Esophagus muscularis mucosa (tissue), 4 donors: ENCODE data around the gene PRRX2. TPM values are rescaled to one million over a fixed set of nuclear protein-coding genes. Genes with fewer than 3 reads are reported as not detected.

Source experiments
- DNase-seq: peaks from one replicate; pipeline ENCODE4 v3.0.0-alpha.2; 2017; ENCODE audit errors: extremely low spot score
- H3K27ac ChIP-seq, 4 donors: fragments of 200-600 bp; sonication (generic); replicated peaks in 1 of 4; 1 replicate in 3 of 4; 2 replicates in 1 of 4; pipeline ENCODE4 v1.5.1; 2016 to 2019; ENCODE audit warnings: mild to moderate bottlenecking in 1 of 4
- H3K27me3 ChIP-seq, 4 donors: fragments of 200-600 bp; sonication (generic); one replicate each; pipeline versions ENCODE4 v1.5.1 to v1.6.0; 2016 to 2019
- H3K36me3 ChIP-seq, 4 donors: fragments of 200-600 bp; sonication (generic); one replicate each; pipeline ENCODE4 v1.5.1; 2016 to 2019
- H3K4me1 ChIP-seq, 4 donors: fragments of 200-600 bp; sonication (generic); one replicate each; pipeline ENCODE4 v1.5.1; 2016 to 2019
- H3K4me3 ChIP-seq, 4 donors: fragments of 200-600 bp; sonication (generic); 1 replicate in 2 of 4; 2 replicates in 2 of 4; pipeline ENCODE4 v1.5.1; 2016 to 2019; ENCODE audit warnings: mild to moderate bottlenecking in 4 of 4, moderate library complexity in 1 of 4
- H3K9me3 ChIP-seq, 4 donors: fragments of 200-600 bp; sonication (generic); 1 replicate in 3 of 4; 2 replicates in 1 of 4; pipeline ENCODE4 v1.5.1; 2016 to 2019
- EP300 ChIP-seq: sonication (generic); formaldehyde crosslinking; IDR thresholded peaks from one replicate; pipeline ENCODE4 v1.6.1; 2017; ENCODE audit warnings: antibody characterized with exemption
- POLR2A ChIP-seq: fragments of 450-650 bp; IDR thresholded peaks from one replicate; pipeline ENCODE4 v1.6.1; 2017; ENCODE audit warnings: antibody characterized with exemption, moderate library complexity, mild to moderate bottlenecking, low read depth
- POLR2AphosphoS5 ChIP-seq, 2 donors: sonication (generic); formaldehyde crosslinking; IDR thresholded peaks; one replicate each; pipeline ENCODE4 v1.6.1; 2017; ENCODE audit warnings: antibody characterized with exemption in 2 of 2
- WGBS: methylation state at CpG from one replicate; pipeline ENCODE4 v1.1.5; 2018; 5-methylcytosine and 5-hydroxymethylcytosine counted together
- intact Hi-C: fragments of 100-400 bp; cut with DNase I; formaldehyde crosslinking; loops from one replicate; pipeline ENCODE4 v1.15.1; 2023
- total RNA-seq, 4 donors: library from RNA; depleted of rRNA; stranded (reverse); fragments of >200 nt; gene quantifications; one replicate each; pipeline versions ENCODE4 v1.1.0 to v1.2.1, GENCODE V29; 2016
- TF ChIP-seq, protein P1 (sequence below), 3 experiments: fragments of 200-600 bp in 2 of 3; fragments of 450-650 bp in 1 of 3; sonication (generic) in 2 of 3; IDR thresholded peaks; one replicate each; pipeline ENCODE4 v1.5.1; 2017 to 2019; ENCODE audit warnings: antibody characterized with exemption in 3 of 3, mild to moderate bottlenecking in 2 of 3, moderate library complexity in 1 of 3

PRRX2 gene
- total RNA-seq, 4 donors from 2014 or later: 1.7 to 13.1 (median 6.2) TPM

DNA sequence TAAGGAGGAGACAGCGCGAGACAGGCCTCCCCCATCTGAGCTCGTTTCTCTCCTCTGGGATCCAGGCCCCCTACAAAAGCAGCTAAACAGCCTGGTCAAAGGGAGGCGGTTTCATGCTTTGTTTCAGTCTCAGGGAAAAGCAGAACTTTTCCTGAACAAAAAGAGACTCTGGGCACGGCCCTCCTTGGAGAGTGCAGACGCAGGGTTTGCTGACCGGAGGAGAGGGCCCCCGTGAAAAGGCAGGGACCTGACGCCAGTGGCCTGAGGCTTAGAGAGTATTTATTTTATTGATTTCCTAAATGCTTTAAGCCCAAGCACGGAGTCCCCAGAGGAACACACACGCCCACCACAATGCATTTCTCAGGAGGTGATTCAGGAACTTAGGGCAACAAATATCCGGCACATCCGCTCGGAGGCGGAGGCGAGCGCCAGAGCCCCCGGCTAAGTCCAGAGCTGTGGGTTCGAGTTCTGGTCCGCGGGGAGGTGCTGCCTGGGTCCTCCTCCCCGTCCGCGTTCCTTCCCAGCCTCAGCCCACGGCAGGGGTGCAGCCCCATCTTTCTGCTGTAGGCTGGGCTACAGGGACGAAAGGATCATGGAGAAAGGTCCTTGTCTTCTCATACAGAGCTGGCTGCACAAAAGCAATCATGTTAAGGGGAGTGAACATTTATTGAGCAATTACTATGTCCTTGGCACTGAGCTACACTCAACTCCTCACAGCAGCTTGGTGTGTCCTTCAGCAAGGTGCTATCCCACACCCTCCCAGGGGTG lies 47.4 kb downstream of the PRRX2 start:
- WGBS: 38% methylated on average over 19 of the region's 26 CpGs
- intact Hi-C loops: no loop called here

GRCh38 chr9:129713402-129713679 lies 47.9 kb downstream of the PRRX2 start:
- DNase-seq: no peak
- no peak overlapping the region for H3K4me3 ChIP-seq
- intact Hi-C loops: no loop called here
- WGBS: 93% methylated on average over 10 of the region's 10 CpGs
- peak overlapping the region; percentile 67 to 82 (median 77) for H3K27ac ChIP-seq
- peaks cover 12 to 80% (median 66%) of the 10 kb centered on the region in 4 donors for H3K4me1 ChIP-seq
- H3K27me3 ChIP-seq: no peaks in the 10 kb centered on the region
- H3K36me3 ChIP-seq: no peaks in the 10 kb centered on the region
- TF ChIP-seq POLR2AphosphoS5 (IDR thresholded peaks at IDR 0.05) (no peak), POLR2A (no peak), EP300 (no peak)
- TF ChIP-seq, protein P1, sequence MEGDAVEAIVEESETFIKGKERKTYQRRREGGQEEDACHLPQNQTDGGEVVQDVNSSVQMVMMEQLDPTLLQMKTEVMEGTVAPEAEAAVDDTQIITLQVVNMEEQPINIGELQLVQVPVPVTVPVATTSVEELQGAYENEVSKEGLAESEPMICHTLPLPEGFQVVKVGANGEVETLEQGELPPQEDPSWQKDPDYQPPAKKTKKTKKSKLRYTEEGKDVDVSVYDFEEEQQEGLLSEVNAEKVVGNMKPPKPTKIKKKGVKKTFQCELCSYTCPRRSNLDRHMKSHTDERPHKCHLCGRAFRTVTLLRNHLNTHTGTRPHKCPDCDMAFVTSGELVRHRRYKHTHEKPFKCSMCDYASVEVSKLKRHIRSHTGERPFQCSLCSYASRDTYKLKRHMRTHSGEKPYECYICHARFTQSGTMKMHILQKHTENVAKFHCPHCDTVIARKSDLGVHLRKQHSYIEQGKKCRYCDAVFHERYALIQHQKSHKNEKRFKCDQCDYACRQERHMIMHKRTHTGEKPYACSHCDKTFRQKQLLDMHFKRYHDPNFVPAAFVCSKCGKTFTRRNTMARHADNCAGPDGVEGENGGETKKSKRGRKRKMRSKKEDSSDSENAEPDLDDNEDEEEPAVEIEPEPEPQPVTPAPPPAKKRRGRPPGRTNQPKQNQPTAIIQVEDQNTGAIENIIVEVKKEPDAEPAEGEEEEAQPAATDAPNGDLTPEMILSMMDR (IDR thresholded peaks at IDR 0.05): no peak
- no peaks in the 10 kb centered on the region for H3K9me3 ChIP-seq

More for the DNA sequence above, 47.4 kb downstream of the PRRX2 start:
- no peak for DNase-seq
- H3K4me3 ChIP-seq: peak overlapping the region in 2 of 4 donors; percentile 0 to 23
- H3K9me3 ChIP-seq: no peaks in the 10 kb centered on the region
- peak overlapping the region; percentile 67 to 82 (median 77) for H3K27ac ChIP-seq
- no peaks in the 10 kb centered on the region for H3K27me3 ChIP-seq
- TF ChIP-seq POLR2A (no peak), EP300 (no peak), POLR2AphosphoS5 (IDR thresholded peaks at IDR 0.05) (no peak)
- TF ChIP-seq, protein P1 (IDR thresholded peaks at IDR 0.05): no peak
- H3K4me1 ChIP-seq: peaks cover 12 to 80% (median 66%) of the 10 kb centered on the region in 4 donors
- H3K36me3 ChIP-seq: no peaks in the 10 kb centered on the region

GRCh38 chr9:129714511-129715061 lies 49.1 kb downstream of the PRRX2 start:
- no peaks in the 10 kb centered on the region for H3K27me3 ChIP-seq
- H3K4me3 ChIP-seq: no peak overlapping the region
- intact Hi-C loops: loop anchor here (5.0 kb wide), 1 partner anchor 47 kb away; the partner anchor contains the start of gene PRRX2
- WGBS: 69% methylated on average over 15 of the region's 15 CpGs
- TF ChIP-seq POLR2A (no peak), POLR2AphosphoS5 (IDR thresholded peaks at IDR 0.05) (no peak), EP300 (no peak)
- TF ChIP-seq, protein P1 (IDR thresholded peaks at IDR 0.05): no peak
- H3K27ac ChIP-seq: peak overlapping the region in 3 of 4 donors; percentile 26 to 69 (median 66)
- DNase-seq: no peak
- no peaks in the 10 kb centered on the region for H3K36me3 ChIP-seq
- peaks cover 12 to 71% (median 58%) of the 10 kb centered on the region in 4 donors for H3K4me1 ChIP-seq
- H3K9me3 ChIP-seq: no peaks in the 10 kb centered on the region

- H3K27me3 ChIP-seq: no peaks in the 10 kb centered on the region
- H3K4me3 ChIP-seq: no peak overlapping the region
- 51% methylated on average over 5 of the region's 5 CpGs for WGBS
- no peak for DNase-seq
- H3K36me3 ChIP-seq: no peaks in the 10 kb centered on the region
- peaks cover 12 to 56% (median 48%) of the 10 kb centered on the region in 4 donors for H3K4me1 ChIP-seq
- TF ChIP-seq EP300 (no peak), POLR2AphosphoS5 (IDR thresholded peaks at IDR 0.05) (peak; percentile 33 to 69), POLR2A (no peak)
- TF ChIP-seq, protein P1 (IDR thresholded peaks at IDR 0.05): no peak
- H3K27ac ChIP-seq: peak overlapping the region; percentile 26 to 69 (median 67)
- no peaks in the 10 kb centered on the region for H3K9me3 ChIP-seq
- intact Hi-C loops: loop anchor here (5.0 kb wide), 1 partner anchor 49 kb away; the partner anchor contains the start of gene PRRX2
Measured at GRCh38 chr9:129716091-129716490, 50.6 kb downstream of the PRRX2 start.
